ENCODE results near the gene RTL10.
"Not testable (repeated sequence)": the region's sequence is repeated elsewhere in the genome, so short reads cannot be mapped to it uniquely, and the experiment has no call there.

- not testable (repeated sequence) for TF ChIP-seq CTCF, POLR2A (IDR thresholded peaks at IDR 0.05)
These were observed 21.3 kb downstream of the RTL10 start for GRCh38 chr22:19833327-19833726.
